Osteocyte (in vitro differentiated cells): ENCODE measurements around the gene TMEM223. TPM values are rescaled to one million over a fixed set of nuclear protein-coding genes. Genes with fewer than 3 reads are reported as not detected.
A peak's percentile ranks its signal among the peaks of the same experiment; 100 is the strongest.

Experiments
- DNase-seq: peaks from one replicate; pipeline ENCODE4 v3.0.0; 2021; ENCODE audit warnings: mixed read lengths; ENCODE audit not compliant: unreplicated experiment; ENCODE audit errors: extremely low spot score
- H3K27ac Mint-ChIP-seq: one replicate; pipeline ENCODE4 v1.8.0; 2021; ENCODE audit warnings: mild to moderate bottlenecking, mixed read lengths; ENCODE audit not compliant: unreplicated experiment
- H3K27me3 Mint-ChIP-seq: one replicate; pipeline ENCODE4 v1.8.0; 2021; ENCODE audit warnings: mixed read lengths; ENCODE audit not compliant: unreplicated experiment
- H3K36me3 Mint-ChIP-seq: one replicate; pipeline ENCODE4 v1.8.0; 2021; ENCODE audit warnings: mixed read lengths; ENCODE audit not compliant: unreplicated experiment
- H3K4me1 Mint-ChIP-seq: one replicate; pipeline ENCODE4 v1.8.0; 2021; ENCODE audit warnings: mixed read lengths; ENCODE audit not compliant: unreplicated experiment
- H3K4me3 Mint-ChIP-seq: one replicate; pipeline ENCODE4 v1.8.0; 2021; ENCODE audit warnings: mild to moderate bottlenecking, moderate library complexity, mixed read lengths; ENCODE audit not compliant: unreplicated experiment
- H3K9me3 Mint-ChIP-seq: one replicate; pipeline ENCODE4 v1.8.0; 2021; ENCODE audit warnings: mixed read lengths; ENCODE audit not compliant: unreplicated experiment
- total RNA-seq: library from RNA; stranded (reverse); gene quantifications from 2 replicates; pipeline ENCODE4 v1.2.1, GENCODE V29; 2021
- TF ChIP-seq, protein P1 (sequence below): fragments of 200-600 bp; sonication (generic); IDR thresholded peaks from 2 replicates; pipeline ENCODE4 v1.5.0; 2021; ENCODE audit warnings: antibody characterized with exemption, mild to moderate bottlenecking, moderate library complexity

The TMEM223 gene
- total RNA-seq, 1 donor from 2014 or later: 14.5 TPM

DNA sequence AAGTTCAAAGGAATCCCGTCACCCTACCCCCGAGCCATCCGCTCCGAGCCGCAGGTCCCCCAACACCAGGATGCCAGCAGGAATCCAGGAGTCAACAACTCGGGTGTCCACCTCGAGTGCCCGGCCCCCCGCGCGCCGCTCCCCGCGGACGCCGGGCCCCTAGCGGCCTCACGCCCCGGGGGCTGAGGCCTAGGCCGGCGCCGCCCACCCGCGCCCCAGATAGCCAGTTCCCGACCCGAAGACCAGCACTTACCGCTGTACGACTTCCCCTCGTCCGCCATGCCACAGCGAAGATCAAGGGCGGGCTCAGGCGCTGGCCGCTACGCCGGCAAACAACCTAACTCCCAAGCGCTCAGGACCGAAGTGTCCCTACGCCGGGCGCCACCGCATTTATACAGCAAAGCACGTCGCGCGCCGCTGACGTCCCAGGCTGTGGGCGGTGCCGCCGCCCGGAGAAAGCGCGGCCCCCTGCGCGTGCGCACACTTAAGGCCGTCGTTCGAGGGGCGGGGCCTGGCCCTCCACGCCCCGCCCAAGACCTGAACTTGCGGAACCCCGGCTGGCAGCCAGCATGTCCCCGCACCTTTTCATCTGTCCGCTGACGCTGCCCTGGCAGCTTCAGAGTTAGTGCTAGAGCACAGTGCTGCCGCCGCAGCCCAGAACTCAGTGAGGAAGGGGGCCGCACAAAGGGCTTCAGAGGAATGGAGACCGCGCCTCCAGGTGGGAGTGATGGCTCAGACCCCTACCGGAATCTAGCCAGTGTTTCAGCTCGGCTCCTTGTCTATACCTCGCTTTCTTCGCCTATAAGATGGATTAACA lies 13.5 kb upstream of the TMEM223 start, which contains the start of gene NXF1:
TSS of gene NXF1 (minus strand) at position 365 of the 817 bp plus-strand sequence. CDS start at position 281, 84 bp downstream.
- TF ChIP-seq, protein P1, sequence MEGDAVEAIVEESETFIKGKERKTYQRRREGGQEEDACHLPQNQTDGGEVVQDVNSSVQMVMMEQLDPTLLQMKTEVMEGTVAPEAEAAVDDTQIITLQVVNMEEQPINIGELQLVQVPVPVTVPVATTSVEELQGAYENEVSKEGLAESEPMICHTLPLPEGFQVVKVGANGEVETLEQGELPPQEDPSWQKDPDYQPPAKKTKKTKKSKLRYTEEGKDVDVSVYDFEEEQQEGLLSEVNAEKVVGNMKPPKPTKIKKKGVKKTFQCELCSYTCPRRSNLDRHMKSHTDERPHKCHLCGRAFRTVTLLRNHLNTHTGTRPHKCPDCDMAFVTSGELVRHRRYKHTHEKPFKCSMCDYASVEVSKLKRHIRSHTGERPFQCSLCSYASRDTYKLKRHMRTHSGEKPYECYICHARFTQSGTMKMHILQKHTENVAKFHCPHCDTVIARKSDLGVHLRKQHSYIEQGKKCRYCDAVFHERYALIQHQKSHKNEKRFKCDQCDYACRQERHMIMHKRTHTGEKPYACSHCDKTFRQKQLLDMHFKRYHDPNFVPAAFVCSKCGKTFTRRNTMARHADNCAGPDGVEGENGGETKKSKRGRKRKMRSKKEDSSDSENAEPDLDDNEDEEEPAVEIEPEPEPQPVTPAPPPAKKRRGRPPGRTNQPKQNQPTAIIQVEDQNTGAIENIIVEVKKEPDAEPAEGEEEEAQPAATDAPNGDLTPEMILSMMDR: peak; percentile 15
- H3K27me3 Mint-ChIP-seq: no peaks in the 10 kb centered on the region
- no peaks in the 10 kb centered on the region for H3K9me3 Mint-ChIP-seq
- peaks cover 24% of the 10 kb centered on the region for H3K36me3 Mint-ChIP-seq
- H3K27ac Mint-ChIP-seq: peak within 1 kb of the TSS; percentile 98
- peaks cover 24% of the 10 kb centered on the region for H3K4me1 Mint-ChIP-seq
- DNase-seq: peak; percentile 99
- peak within 1 kb of the TSS; percentile 98 for H3K4me3 Mint-ChIP-seq

DNA sequence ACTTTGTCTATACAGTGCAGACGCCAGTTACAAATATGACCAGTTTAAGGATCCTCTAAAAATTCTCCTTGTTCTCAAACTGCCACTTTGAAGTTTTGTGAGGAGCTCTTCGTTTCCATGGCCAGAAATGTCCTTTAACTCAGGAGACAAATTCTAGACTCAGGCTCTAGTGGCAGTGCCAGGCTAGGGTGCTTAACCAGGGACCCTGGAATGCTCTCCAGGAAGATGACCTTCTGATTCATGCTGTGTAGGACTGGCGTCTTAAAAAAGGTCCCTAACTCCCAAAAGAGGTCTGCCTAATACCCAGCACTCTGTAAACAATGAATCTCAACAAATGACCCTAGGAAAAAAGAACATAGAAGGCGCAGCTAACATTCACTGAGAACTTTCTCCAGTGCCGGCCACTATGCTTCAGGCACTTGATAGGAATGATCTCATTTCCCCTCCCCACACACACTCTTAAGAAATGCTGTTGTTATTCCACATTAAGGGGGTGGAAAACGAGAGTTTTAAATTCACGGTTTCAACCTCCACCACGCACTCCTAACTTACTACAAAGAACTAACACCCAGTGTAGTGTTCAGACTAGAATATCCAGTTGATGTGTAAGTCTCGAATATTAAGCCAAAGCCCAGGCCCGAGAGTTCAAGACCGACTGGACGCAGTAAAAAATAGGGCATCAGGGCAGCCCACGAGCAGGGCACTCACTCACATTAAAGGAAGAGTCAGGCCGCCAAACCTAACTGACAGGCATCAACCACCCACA lies 12.7 kb upstream of the TMEM223 start:
- Mint-ChIP-seq H3K27me3 (no peaks in the 10 kb centered on the region), H3K36me3 (peaks cover 29% of the 10 kb centered on the region), H3K4me3 (peak overlapping the region; percentile 98), H3K9me3 (no peaks in the 10 kb centered on the region), H3K27ac (peak overlapping the region; percentile 98), H3K4me1 (peaks cover 24% of the 10 kb centered on the region)
- no peak for DNase-seq
- TF ChIP-seq, protein P1: no peak

DNA sequence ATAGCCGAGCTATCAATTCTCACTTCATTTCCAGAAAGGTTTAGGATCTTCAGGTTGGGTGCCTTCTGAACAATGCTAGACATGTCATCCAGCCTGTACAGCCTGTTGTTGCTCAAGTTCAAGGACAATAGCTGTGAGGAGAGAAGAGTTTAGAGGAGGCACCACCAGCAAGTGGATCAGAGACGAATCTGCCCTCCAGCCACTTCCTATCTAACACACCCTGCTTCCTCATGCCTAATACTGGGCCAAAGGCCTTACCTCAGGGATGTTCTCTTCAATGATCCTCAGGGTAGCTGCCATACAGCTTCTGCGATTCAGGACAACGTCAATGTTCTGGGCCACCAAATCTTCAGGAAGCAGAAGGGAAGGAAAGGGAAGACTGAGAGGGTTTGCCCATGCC lies 9.3 kb upstream of the TMEM223 start:
- H3K9me3 Mint-ChIP-seq: no peaks in the 10 kb centered on the region
- no peak overlapping the region for H3K27ac Mint-ChIP-seq
- H3K27me3 Mint-ChIP-seq: no peaks in the 10 kb centered on the region
- TF ChIP-seq, protein P1: no peak
- H3K4me1 Mint-ChIP-seq: peaks cover 17% of the 10 kb centered on the region
- no peak for DNase-seq
- H3K36me3 Mint-ChIP-seq: peaks cover 49% of the 10 kb centered on the region
- H3K4me3 Mint-ChIP-seq: no peak overlapping the region

DNA sequence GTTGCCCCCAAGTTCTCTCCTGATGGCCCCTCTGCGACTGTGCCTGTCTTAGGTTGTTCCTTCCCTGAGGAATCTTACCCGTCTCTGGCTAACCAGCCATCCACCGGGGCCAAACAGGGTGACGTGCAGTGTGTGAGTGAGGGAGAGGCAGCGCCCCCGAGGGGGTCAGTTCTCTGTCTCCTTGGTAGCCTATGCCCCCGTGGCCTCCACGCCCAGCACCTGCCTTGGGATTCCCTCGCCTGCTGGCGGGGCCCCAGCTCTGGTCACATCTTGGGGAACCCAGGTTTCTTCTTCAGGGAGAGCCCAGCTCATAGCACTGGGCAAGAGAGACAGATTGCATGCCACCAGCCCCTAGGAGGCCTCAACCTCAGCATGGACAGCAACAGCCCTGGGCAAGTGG lies 7.7 kb upstream of the TMEM223 start:
- Mint-ChIP-seq H3K27ac (no peak overlapping the region), H3K36me3 (peaks cover 61% of the 10 kb centered on the region), H3K27me3 (no peaks in the 10 kb centered on the region), H3K9me3 (no peaks in the 10 kb centered on the region), H3K4me3 (no peak overlapping the region), H3K4me1 (peaks cover 15% of the 10 kb centered on the region)
- no peak for DNase-seq
- TF ChIP-seq, protein P1: no peak

DNA sequence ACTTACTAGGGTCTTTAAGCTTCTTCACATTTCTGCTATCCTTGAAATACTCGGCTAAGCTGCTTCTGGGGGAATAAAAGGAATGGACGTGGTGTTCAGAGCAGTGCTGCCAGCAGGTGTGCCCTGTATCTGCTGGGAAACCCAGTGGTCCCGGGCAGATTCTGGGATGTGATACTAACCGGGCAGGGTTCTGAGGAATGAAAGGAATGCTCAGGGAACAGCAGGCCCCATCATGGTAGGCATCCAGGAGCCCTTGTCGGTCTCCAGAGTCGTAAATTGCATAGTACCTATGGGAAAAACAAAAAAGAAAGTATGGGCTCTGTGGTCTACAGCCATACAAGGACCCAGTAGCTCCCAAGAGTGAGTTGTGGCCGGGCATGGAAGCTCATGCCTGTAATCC lies 4.5 kb upstream of the TMEM223 start:
- TF ChIP-seq, protein P1: no peak
- no peaks in the 10 kb centered on the region for H3K27me3 Mint-ChIP-seq
- peaks cover 11% of the 10 kb centered on the region for H3K4me1 Mint-ChIP-seq
- DNase-seq: no peak
- peaks cover 54% of the 10 kb centered on the region for H3K36me3 Mint-ChIP-seq
- no peak overlapping the region for H3K27ac Mint-ChIP-seq
- no peaks in the 10 kb centered on the region for H3K9me3 Mint-ChIP-seq
- no peak overlapping the region for H3K4me3 Mint-ChIP-seq
